Adrenal gland (tissue), 5 donors: Measurements from ENCODE around the gene WSCD2.

Experiments used
- CTCF ChIP-seq, 6 experiments: fragments of 450-650 bp in 4 of 6; fragments of 200-600 bp in 2 of 6; sonication (generic) in 1 of 6; IDR thresholded peaks; 1 replicate in 5 of 6; 2 replicates in 1 of 6; pipeline versions ENCODE4 v1.5.1 to v1.8.0; 2016 to 2021; ENCODE audit warnings: antibody characterized with exemption in 6 of 6, mild to moderate bottlenecking in 2 of 6, moderate library complexity in 1 of 6
- POLR2A ChIP-seq, 2 donors: fragments of 450-650 bp; IDR thresholded peaks; one replicate each; pipeline ENCODE4 v1.6.1; 2017; ENCODE audit warnings: antibody characterized with exemption in 2 of 2, mild to moderate bottlenecking in 2 of 2, moderate library complexity in 1 of 2
- donor health status: DM: no; HTN: no; CAD: no.

DNA sequence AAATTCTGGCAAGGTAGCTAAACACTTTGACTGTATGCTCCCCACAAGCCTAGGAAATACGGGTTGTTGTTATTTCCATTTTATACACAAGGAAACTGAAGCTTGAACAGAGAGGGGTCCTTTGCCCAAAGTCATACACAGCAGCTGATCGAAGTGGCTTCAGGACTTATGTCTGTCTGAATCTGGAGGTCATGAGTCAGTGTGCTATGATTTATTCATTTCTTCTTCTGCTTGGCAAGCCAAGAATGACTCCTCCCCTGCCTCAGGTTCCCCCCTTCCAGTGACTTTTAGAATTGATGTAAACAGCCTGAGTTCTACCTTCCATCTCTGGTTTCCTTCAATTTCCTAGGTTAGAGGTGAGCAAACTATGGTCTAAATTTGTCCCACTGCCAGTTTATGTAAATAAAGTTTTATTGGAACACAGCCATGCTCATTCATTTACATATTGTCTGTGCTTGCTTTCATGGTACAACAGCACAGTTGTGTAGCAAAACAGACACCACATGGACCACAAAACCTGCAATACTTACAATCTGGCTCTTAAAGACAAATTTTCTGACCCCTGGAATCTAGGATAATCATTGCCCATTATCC, 34.9 kb upstream of the WSCD2 start:
- TF ChIP-seq POLR2A (IDR thresholded peaks at IDR 0.05): no peak
- no peak for TF ChIP-seq CTCF (IDR thresholded peaks at IDR 0.05)
